Lung (tissue), 12 donors: ENCODE measurements around the gene PDE1C. TPM values are rescaled to one million over a fixed set of nuclear protein-coding genes. Genes with fewer than 3 reads are reported as not detected.

ENCODE experiments used
- ATAC-seq: fragments of 200-7000 bp; cut with Tn5 transposase; one replicate; pipeline ENCODE4 v1.9.1; 2020; ENCODE audit warnings: moderate number of reproducible peaks; ENCODE audit not compliant: insufficient read depth, low FRiP score
- DNase-seq, 3 donors: peaks; one replicate each; pipeline ENCODE4 v3.0.0-alpha.2; 2013 to 2017
- H3K27ac ChIP-seq, 2 donors: one replicate each; pipeline ENCODE4 v1.5.1; 2013; ENCODE audit warnings: mild to moderate bottlenecking in 2 of 2, moderate library complexity in 2 of 2, control low read depth in 1 of 2, inconsistent platforms in 1 of 2, low read depth in 1 of 2, low read length in 1 of 2
- H3K27me3 ChIP-seq, 3 donors: one replicate each; pipeline ENCODE4 v1.5.1; 2013; ENCODE audit warnings: low read length in 2 of 3; ENCODE audit not compliant: control insufficient read depth in 3 of 3, insufficient read depth in 3 of 3
- H3K36me3 ChIP-seq, 4 donors: one replicate each; pipeline ENCODE4 v1.5.1; 2013; ENCODE audit warnings: low read length in 4 of 4, mild to moderate bottlenecking in 1 of 4, moderate library complexity in 1 of 4; ENCODE audit not compliant: control insufficient read depth in 4 of 4, insufficient read depth in 4 of 4
- H3K4me1 ChIP-seq, 5 donors: one replicate each; pipeline ENCODE4 v1.5.1; 2013; ENCODE audit warnings: low read length in 5 of 5, mild to moderate bottlenecking in 2 of 5, moderate library complexity in 1 of 5; ENCODE audit not compliant: control insufficient read depth in 5 of 5, insufficient read depth in 5 of 5
- H3K4me3 ChIP-seq: one replicate; pipeline ENCODE4 v1.5.1; 2013; ENCODE audit warnings: mild to moderate bottlenecking, control low read depth, moderate library complexity
- H3K9ac ChIP-seq, 2 donors: one replicate each; pipeline ENCODE4 v1.5.1; 2013; ENCODE audit warnings: low read length in 2 of 2, control low read depth in 1 of 2; ENCODE audit not compliant: insufficient read depth in 1 of 2
- H3K9me3 ChIP-seq, 4 donors: one replicate each; pipeline ENCODE4 v1.5.1; 2013; ENCODE audit warnings: low read length in 3 of 4, mild to moderate bottlenecking in 1 of 4, moderate library complexity in 1 of 4; ENCODE audit not compliant: control insufficient read depth in 4 of 4, insufficient read depth in 3 of 4
- WGBS, 2 donors: extraction: QIAGEN DNeasy Blood & Tissue Kit; methylation state at CpG; one replicate each; pipeline ENCODE4 v1.1.7; 2013; 5-methylcytosine and 5-hydroxymethylcytosine counted together
- polyA plus RNA-seq, 2 donors: library from polyadenylated mRNA; stranded (reverse); fragments of 200-250 nt; gene quantifications; one replicate each; pipeline ENCODE4 v1.2.1, GENCODE V29; 2013
- total RNA-seq, 2 donors: library from RNA; depleted of rRNA in 1 of 2; stranded (reverse); fragments of >200 nt in 1 of 2; gene quantifications; one replicate each; pipeline ENCODE4 v1.2.1, GENCODE V29; 2014 to 2021
- TF ChIP-seq, protein P1 (sequence below): IDR thresholded peaks from 2 replicates; pipeline ENCODE4 v1.5.1; 2012; ENCODE audit warnings: mild to moderate bottlenecking; ENCODE audit errors: control extremely low read depth, extremely low read depth
- donor health status: control.
- donor health status: control.
- donor health status: Bipolar disorder and iron deficiency.
- donor health status: healthy.
- donor health status: DM: yes; HTN: yes; CAD: no.

Gene PDE1C
- total and polyA plus RNA-seq, 4 donors: 1.9 to 14.3 (median 6.1) TPM

- Histone ChIP-seq H3K27me3 (no peaks in the 10 kb centered on the region), H3K27ac (no peak overlapping the region), H3K9ac (no peak overlapping the region), H3K4me1 (peaks cover 0 to 15% (median 0%) of the 10 kb centered on the region in 5 donors), H3K4me3 (no peak overlapping the region), H3K36me3 (no peaks in the 10 kb centered on the region), H3K9me3 (no peaks in the 10 kb centered on the region)
- DNase-seq: no peak
- no peak for ATAC-seq
- TF ChIP-seq, protein P1, sequence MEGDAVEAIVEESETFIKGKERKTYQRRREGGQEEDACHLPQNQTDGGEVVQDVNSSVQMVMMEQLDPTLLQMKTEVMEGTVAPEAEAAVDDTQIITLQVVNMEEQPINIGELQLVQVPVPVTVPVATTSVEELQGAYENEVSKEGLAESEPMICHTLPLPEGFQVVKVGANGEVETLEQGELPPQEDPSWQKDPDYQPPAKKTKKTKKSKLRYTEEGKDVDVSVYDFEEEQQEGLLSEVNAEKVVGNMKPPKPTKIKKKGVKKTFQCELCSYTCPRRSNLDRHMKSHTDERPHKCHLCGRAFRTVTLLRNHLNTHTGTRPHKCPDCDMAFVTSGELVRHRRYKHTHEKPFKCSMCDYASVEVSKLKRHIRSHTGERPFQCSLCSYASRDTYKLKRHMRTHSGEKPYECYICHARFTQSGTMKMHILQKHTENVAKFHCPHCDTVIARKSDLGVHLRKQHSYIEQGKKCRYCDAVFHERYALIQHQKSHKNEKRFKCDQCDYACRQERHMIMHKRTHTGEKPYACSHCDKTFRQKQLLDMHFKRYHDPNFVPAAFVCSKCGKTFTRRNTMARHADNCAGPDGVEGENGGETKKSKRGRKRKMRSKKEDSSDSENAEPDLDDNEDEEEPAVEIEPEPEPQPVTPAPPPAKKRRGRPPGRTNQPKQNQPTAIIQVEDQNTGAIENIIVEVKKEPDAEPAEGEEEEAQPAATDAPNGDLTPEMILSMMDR: no peak
- 89 to 94% methylated on average over 9 of the region's 9 CpGs for WGBS, 2 donors
Measured at GRCh38 chr7:31878875-31879274, 191.3 kb downstream of the PDE1C start.

DNA sequence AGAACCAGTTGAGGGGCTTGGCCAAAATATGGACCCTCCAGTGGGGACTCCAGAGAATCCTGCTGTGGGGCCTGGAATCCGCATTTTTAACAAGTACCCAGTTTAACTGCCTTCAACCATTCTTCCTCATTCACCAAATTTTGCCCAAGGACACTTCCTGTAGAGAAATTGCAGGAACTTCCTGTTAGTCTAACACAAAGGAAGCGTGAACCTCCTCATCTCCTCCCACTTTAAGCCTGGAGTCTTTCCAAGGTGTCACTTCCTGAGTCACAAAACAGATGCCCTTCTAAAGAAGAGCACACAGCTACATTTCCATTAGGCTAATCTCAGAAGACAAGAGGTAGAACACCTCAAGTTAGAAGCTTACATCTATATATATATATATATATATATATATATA lies 194.8 kb downstream of the PDE1C start:
- Histone ChIP-seq H3K9me3 (no peaks in the 10 kb centered on the region), H3K4me1 (peaks cover 0 to 15% (median 0%) of the 10 kb centered on the region in 5 donors), H3K9ac (no peak overlapping the region), H3K27me3 (no peaks in the 10 kb centered on the region), H3K36me3 (no peaks in the 10 kb centered on the region), H3K4me3 (no peak overlapping the region), H3K27ac (peak overlapping the region; percentile 74 to 98)
- TF ChIP-seq, protein P1: no peak
- DNase-seq: peak in 2 of 3 donors; percentile 26 to 46
- peak; percentile 27 for ATAC-seq
- WGBS, 2 donors: 16 to 36% methylated on average over 2 of the region's 2 CpGs

DNA sequence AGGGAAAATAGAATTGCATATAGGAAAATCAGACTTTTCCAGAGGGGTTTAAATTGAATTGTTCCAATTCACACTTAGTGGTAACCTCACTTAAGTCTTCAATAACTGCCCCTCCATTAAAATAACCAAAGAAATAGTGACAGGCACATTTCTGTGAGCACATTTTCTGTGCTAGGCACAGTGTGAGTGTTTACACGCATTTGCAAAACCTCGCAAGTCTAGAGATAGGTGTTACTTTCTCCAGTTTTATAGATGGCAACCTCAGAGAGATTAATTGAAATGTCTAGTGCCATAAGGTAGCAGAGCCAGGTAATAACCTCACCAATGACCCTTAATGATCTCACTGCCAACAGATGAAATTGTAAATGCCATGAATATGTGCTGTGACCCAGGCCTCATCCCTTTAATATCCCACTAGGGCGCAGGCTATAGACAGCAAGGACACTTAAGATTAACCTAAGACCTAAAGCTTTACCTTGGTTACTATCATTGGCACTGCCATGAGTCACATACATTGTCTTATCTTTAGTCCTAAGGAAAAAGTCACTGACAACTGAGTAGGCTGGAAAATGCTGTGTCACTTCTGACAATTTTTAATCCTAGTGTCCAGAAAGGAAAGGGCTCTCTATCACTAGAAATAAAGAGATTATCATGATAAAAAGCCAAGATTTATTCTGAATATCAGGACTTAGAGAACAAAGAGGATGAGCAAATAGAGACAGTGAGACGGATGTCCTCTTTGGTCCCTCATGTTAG lies 195.4 kb downstream of the PDE1C start:
- Histone ChIP-seq H3K27me3 (no peaks in the 10 kb centered on the region), H3K9me3 (no peaks in the 10 kb centered on the region), H3K27ac (peak overlapping the region; percentile 74 to 98), H3K9ac (no peak overlapping the region), H3K4me3 (no peak overlapping the region), H3K36me3 (no peaks in the 10 kb centered on the region), H3K4me1 (peaks cover 0 to 15% (median 0%) of the 10 kb centered on the region in 5 donors)
- TF ChIP-seq, protein P1: no peak
- ATAC-seq: no peak
- WGBS, 2 donors: 90% methylated on average over 4 of the region's 4 CpGs
- no peak for DNase-seq
